ENCODE data around the gene ITPRID2.
A peak's percentile ranks its signal among the peaks of the same experiment; 100 is the strongest.

Gene ITPRID2

GRCh38 chr2:181891258-181891965 is at the start of gene ITPRID2:
ITPRID2 (plus strand) TSS chr2:181891730; CDS start chr2:181892067, 337 bp downstream.
- peak; percentile 95 for DNase-seq

- DNase-seq = no peak
Measured at GRCh38 chr2:181844551-181845290, 46.8 kb upstream of the ITPRID2 start.

DNA sequence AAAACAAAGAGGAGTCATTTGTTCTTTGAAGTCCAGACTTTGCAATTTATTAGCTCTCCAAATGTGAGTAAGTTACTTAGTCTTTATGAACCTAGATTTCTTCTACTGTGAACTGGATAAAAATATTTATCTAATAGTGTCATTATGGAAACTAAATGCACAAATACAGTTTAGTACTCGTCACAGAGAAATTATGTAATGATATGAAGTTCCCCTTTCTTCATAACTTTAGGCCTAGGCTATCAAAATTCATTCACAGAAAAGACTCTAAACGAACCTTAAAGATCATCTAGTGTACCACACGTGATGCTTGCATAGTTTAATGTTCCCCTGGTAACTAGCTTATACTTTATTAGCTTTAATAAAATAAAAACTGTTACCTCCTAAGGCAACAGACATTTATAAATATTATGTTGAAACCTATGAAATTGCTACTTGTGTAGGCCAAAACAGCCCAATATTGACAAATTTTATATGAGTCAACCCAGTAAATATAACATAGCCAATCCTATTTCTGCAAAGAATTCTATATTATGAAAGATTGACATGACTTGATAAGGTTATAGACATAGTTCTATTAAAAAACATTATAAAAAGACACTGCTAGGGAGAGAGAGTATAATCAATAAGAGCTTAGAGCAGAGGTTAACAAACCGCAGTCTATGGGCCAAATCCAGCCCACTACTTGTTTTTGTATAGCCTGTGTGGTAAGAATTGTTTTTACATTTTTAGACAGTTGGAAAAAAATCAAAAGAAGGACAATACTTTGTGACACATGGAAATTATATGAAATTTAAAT is 44.9 kb upstream of the ITPRID2 start:
- DNase-seq = peak; percentile 60

DNA sequence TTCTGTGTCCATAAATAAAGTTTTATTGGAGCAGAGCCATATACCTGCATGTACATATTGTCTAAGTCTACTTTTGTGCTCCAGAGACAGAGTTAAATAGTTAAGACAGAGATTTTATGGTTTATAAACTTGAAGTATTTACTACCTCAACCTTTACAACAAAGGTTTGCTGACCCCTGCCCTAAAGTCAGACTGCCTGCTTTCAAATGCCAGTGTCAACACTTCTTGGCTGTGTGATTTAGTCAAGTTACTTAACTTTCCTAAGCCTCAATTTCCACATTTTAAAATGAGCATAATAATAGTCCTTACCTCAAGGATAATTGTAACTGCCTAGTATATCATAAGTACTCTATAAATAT is 44.4 kb upstream of the ITPRID2 start:
- no peak for DNase-seq

DNA sequence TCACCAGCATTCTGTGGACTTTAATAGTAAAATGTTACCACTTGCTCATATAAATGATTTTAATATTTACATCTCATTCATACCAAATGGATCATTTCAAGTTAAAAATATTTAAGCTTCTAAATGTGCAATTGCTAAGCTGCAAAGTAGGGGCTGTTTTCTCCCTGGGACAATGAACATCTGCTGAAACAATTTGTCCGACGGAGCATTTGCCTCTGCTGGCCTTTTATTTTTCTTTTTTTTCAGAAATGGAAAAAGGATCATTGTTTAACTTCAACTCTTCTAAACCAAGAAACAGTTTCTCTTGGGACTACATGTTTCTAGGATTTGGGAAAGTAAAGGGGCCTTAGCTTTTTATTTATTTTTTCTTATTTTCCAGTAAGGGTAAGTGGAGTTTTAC is 43.8 kb upstream of the ITPRID2 start:
- DNase-seq = no peak

DNA sequence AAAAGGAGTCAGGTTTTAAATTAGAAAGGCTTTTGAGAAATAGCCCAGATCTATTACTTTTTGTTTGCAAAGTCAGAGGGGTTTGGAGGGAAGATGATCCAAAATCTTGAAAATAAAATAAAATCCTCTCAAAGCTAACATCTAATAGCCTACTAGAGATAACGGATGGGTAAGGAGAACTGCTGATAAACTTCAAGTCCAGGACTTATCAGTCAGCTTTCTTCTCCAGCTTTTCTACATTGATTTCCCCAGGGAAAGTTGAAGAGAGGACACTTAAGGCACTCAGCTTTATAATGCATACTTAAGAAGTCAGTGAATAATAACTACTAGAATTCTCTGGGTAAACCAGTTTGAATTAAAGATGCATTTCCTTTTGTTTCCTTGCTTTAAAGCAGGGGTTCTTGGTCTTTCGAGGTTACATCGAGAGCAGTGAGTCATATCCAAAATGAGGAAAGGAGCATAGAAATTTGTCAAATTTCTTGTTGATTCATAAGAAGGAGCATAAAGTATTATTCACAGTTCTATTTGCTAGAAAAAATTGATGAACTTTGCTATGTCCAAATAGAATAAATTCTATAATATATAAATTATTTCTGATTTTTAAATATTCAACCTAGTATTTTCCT is 43.2 kb upstream of the ITPRID2 start:
- DNase-seq = peak; percentile 66

GRCh38 chr2:181849601-181850000 is 41.9 kb upstream of the ITPRID2 start:
- no peak for DNase-seq

- DNase-seq = peak; percentile 69
Measured at GRCh38 chr2:181850936-181851560, 40.5 kb upstream of the ITPRID2 start.

GRCh38 chr2:181851726-181852125 is 39.8 kb upstream of the ITPRID2 start:
- no peak for DNase-seq

- DNase-seq = no peak
Measured at GRCh38 chr2:181853696-181854095, 37.8 kb upstream of the ITPRID2 start.

DNA sequence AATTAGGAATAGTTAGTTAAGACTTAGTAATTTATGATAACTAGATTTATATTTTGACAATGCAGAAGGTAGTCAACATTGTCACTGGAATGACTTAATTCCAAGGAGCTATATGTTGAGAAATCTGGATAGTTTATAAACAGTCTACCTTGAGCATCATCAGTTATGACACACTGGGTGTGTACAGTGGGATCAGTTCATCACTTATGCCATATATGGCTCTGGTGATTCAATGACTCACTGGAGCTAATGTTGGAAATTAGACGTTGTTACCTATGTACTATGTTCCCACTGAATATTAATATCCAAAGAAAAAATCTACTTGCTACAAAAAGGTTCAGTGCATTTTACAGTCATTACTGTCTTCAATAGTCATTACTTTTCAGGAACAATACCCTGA is 34.0 kb upstream of the ITPRID2 start:
- no peak for DNase-seq

- no peak for DNase-seq
Measured at GRCh38 chr2:181858600-181858999, 32.9 kb upstream of the ITPRID2 start.

GRCh38 chr2:181859123-181859522 is 32.4 kb upstream of the ITPRID2 start:
- DNase-seq = no peak

- DNase-seq = no peak
Measured at GRCh38 chr2:181859803-181860202, 31.7 kb upstream of the ITPRID2 start.

DNA sequence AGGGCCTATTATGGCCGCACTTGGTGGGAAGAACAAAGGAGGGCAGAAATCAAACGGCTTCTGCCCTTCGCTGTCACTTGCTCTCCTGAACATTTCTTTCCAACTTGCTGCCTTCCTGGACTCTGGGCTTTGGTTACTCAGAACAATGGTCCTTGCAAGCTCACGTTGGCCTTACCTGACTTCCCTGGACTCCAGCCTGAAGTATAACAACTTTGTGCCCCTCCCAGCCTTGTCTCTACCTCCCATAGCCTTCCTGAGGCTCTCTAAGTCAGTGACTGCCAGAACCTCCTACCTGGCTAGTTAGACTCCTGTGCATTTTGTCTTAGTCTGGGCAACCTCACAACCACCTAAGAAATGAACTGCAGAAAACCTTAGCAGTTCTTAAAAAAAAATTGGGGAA is 30.2 kb upstream of the ITPRID2 start:
- DNase-seq = no peak

GRCh38 chr2:181862583-181863281 is 28.8 kb upstream of the ITPRID2 start:
- no peak for DNase-seq

- no peak for DNase-seq
Measured at GRCh38 chr2:181872178-181872577, 19.4 kb upstream of the ITPRID2 start.

GRCh38 chr2:181876614-181877063 is 14.9 kb upstream of the ITPRID2 start:
- peak; percentile 38 for DNase-seq

GRCh38 chr2:181877181-181877664 is 14.3 kb upstream of the ITPRID2 start:
- DNase-seq = no peak

GRCh38 chr2:181878448-181878847 is 13.1 kb upstream of the ITPRID2 start:
- DNase-seq = no peak

GRCh38 chr2:181879295-181879694 is 12.2 kb upstream of the ITPRID2 start:
- no peak for DNase-seq

Measured in suppressor macrophage treated with lipopolysaccharide for 4 hours (primary cell).